HepG2 (cell line): ENCODE measurements around the gene SRPRA. TPM values are rescaled to one million over a fixed set of nuclear protein-coding genes. Genes with fewer than 3 reads are reported as not detected.

Experiments
- ATAC-seq: fragments of 200-7000 bp; cut with Tn5 transposase; 3 replicates; pipeline ENCODE4 v1.9.1; 2020; ENCODE audit warnings: mild to moderate bottlenecking, moderate library complexity
- BruUV-seq: library from RNA; stranded (reverse); fragments of 400-500 nt; replicated peaks from 2 replicates; lab custom pipeline; 2021; lab: Mats Ljungman, UMichigan
- CTCF ChIA-PET: fragments of 300-600 bp; formaldehyde crosslinking; extraction: SDS; loops from one replicate; lab custom pipeline; 2021; ENCODE audit warnings: low total read pairs, inconsistent platforms, low intra/inter-chr PET ratio; lab: Yijun Ruan, JAX
- POLR2A ChIA-PET: fragments of 350-600 bp; sonication (Branson Sonifier 250); formaldehyde crosslinking; loops from one replicate; lab custom pipeline; 2020; ENCODE audit warnings: antibody characterized with exemption, inconsistent platforms; lab: Yijun Ruan, JAX
- DNase-seq: peaks from one replicate; pipeline ENCODE4 v3.0.0-alpha.2; 2015; ENCODE audit warnings: low spot score
- FAIRE-seq: peaks from 3 replicates; lab custom pipeline; 2011; peaks lifted over from hg19 to GRCh38; lab: Jason Lieb, UNC
- H2AFZ ChIP-seq: one replicate; pipeline ENCODE4 v1.6.1; 2011; ENCODE audit warnings: low read length, inconsistent platforms
- H3K27ac ChIP-seq: fragments of 300-600 bp; 3 replicates; pipeline ENCODE4 v1.8.0; 2011; ENCODE audit warnings: mixed run types, mild to moderate bottlenecking, mixed read lengths, low read length, inconsistent platforms; ENCODE audit not compliant: insufficient read depth; ENCODE audit errors: extremely low read length
- H3K27me3 ChIP-seq, 2 experiments: fragments of 200-600 bp in 1 of 2; 2 replicates in 1 of 2; 3 replicates in 1 of 2; pipeline versions ENCODE4 v1.6.0 to v1.8.0; 2011; ENCODE audit warnings: low read length in 2 of 2, mild to moderate bottlenecking in 2 of 2, moderate library complexity in 2 of 2, inconsistent platforms in 1 of 2; ENCODE audit not compliant: insufficient read depth in 2 of 2, control insufficient read depth in 1 of 2
- H3K36me3 ChIP-seq, 2 experiments: fragments of 200-600 bp in 1 of 2; replicated peaks in 1 of 2; 2 replicates in 1 of 2; 3 replicates in 1 of 2; pipeline versions ENCODE4 v1.5.1 to v1.8.0; 2011; ENCODE audit warnings: low read length in 2 of 2, inconsistent platforms in 1 of 2; ENCODE audit not compliant: insufficient read depth in 2 of 2, control insufficient read depth in 1 of 2
- H3K4me1 ChIP-seq: 2 replicates; pipeline ENCODE4 v1.5.1; 2012; ENCODE audit warnings: low read length, inconsistent platforms; ENCODE audit not compliant: insufficient read depth
- H3K4me2 ChIP-seq: 2 replicates; pipeline ENCODE4 v1.6.0; 2011; ENCODE audit warnings: low read depth, low read length, inconsistent platforms
- H3K4me3 ChIP-seq, 3 experiments: fragments of 200-600 bp in 1 of 3; sonication (generic), shearing (Covaris generic) in 1 of 3; replicated peaks in 1 of 3; 2 replicates each; pipeline ENCODE4 v1.5.1; 2011 to 2016; ENCODE audit warnings: low read length in 3 of 3, inconsistent platforms in 2 of 3, low read depth in 2 of 3, mild to moderate bottlenecking in 2 of 3, control low read depth in 1 of 3, mixed read lengths in 1 of 3; ENCODE audit not compliant: insufficient read depth in 1 of 3
- H3K79me2 ChIP-seq: one replicate; pipeline ENCODE4 v1.6.1; 2011; ENCODE audit warnings: low read length, inconsistent platforms; ENCODE audit not compliant: insufficient read depth
- H3K9ac ChIP-seq: 2 replicates; pipeline ENCODE4 v1.6.0; 2011; ENCODE audit warnings: mild to moderate bottlenecking, low read depth, low read length, inconsistent platforms; ENCODE audit not compliant: insufficient read depth
- H3K9me3 ChIP-seq: 2 replicates; pipeline ENCODE4 v1.5.1; 2012; ENCODE audit warnings: mild to moderate bottlenecking, low read length
- H4K20me1 ChIP-seq: 2 replicates; pipeline ENCODE4 v1.6.0; 2011; ENCODE audit warnings: inconsistent platforms, mild to moderate bottlenecking, low read length, moderate library complexity; ENCODE audit not compliant: insufficient read depth
- GATA4 ChIP-seq: sonication (generic); IDR thresholded peaks from 2 replicates; pipeline ENCODE4 v1.6.1; 2016; ENCODE audit warnings: antibody characterized with exemption, low read depth, borderline replicate concordance
- RBM39 ChIP-seq: fragments of 200-400 bp; formaldehyde crosslinking; IDR thresholded peaks from one replicate; pipeline ENCODE4 v1.6.1; 2018; ENCODE audit warnings: antibody characterized with exemption, mild to moderate bottlenecking, low read depth, low read length; ENCODE audit not compliant: poor library complexity, severe bottlenecking
- SIN3A ChIP-seq: IDR thresholded peaks from 2 replicates; pipeline ENCODE4 v1.6.1; 2011; ENCODE audit warnings: low read depth, mild to moderate bottlenecking, control low read depth, low read length, borderline replicate concordance
- SP1 ChIP-seq, 2 experiments: fragments of 450-650 bp in 1 of 2; sonication (generic) in 1 of 2; formaldehyde crosslinking in 1 of 2; IDR thresholded peaks; 2 replicates each; pipeline versions ENCODE4 v1.4.0 to v1.6.1; 2016 to 2020; ENCODE audit warnings: missing genetic modification reagents in 1 of 2
- YEATS2 ChIP-seq: sonication (generic); formaldehyde crosslinking; IDR thresholded peaks from 2 replicates; pipeline ENCODE4 v1.4.0; 2020; ENCODE audit warnings: missing genetic modification reagents, borderline replicate concordance
- ZFX ChIP-seq: sonication (generic); formaldehyde crosslinking; IDR thresholded peaks from 2 replicates; pipeline ENCODE4 v1.4.0; 2020; ENCODE audit warnings: mild to moderate bottlenecking, low read depth, missing genetic modification reagents, moderate library complexity
- ZNF496 ChIP-seq: sonication (generic); formaldehyde crosslinking; IDR thresholded peaks from 2 replicates; pipeline ENCODE4 v1.8.1; 2023; ENCODE audit warnings: mild to moderate bottlenecking, moderate library complexity, missing genetic modification reagents; ENCODE audit not compliant: insufficient replicate concordance
- ZNF558 ChIP-seq: sonication (generic); formaldehyde crosslinking; IDR thresholded peaks from 2 replicates; pipeline ENCODE4 v1.9.0; 2022; ENCODE audit warnings: mild to moderate bottlenecking, missing genetic modification reagents, borderline replicate concordance
- ZNF567 ChIP-seq: sonication (generic); formaldehyde crosslinking; IDR thresholded peaks from 2 replicates; pipeline ENCODE4 v1.8.1; 2023; ENCODE audit warnings: mild to moderate bottlenecking, missing genetic modification reagents, borderline replicate concordance
- WGBS: methylation state at CpG from one replicate; pipeline ENCODE4 v1.1.6; 2017; ENCODE audit warnings: low lambda C conversion rate; 5-methylcytosine and 5-hydroxymethylcytosine counted together
- in situ Hi-C: cut with HindIII; loops from 2 replicates; pipeline ENCODE4 v1.10.0; 2017; ENCODE audit warnings: low pct_unique_long_range_greater_than_20kb; ENCODE audit not compliant: extremely low pct_ligation_motif_present
- intact Hi-C: fragments of 100-400 bp; cut with micrococcal nuclease; formaldehyde crosslinking; loops from one replicate; pipeline ENCODE4 v1.10.0; 2022; ENCODE audit not compliant: unreplicated experiment
- polyA plus RNA-seq, 8 experiments: library from polyadenylated mRNA; depleted of rRNA in 3 of 8; stranded (reverse) in 7 of 8; unstranded in 1 of 8; fragments of >200 nt; fragmentation: Illumina TruSeq in 4 of 8; extraction: Trizol in 4 of 8; gene quantifications; 2 replicates each; pipeline versions ENCODE4 v1.2.1 to v1.2.3, GENCODE V29; 2011 to 2016; ENCODE audit warnings: low read depth in 4 of 8, missing spikeins in 1 of 8, mixed read lengths in 1 of 8; ENCODE audit not compliant: insufficient read depth in 1 of 8
- total RNA-seq, 5 experiments: library from RNA; depleted of rRNA; stranded (reverse); fragments of >200 nt; fragmentation: Illumina TruSeq; extraction: Trizol; gene quantifications; 2 replicates each; pipeline ENCODE4 v1.2.3, GENCODE V29; 2016; ENCODE audit warnings: low read depth in 1 of 5
- TF ChIP-seq, protein P1 (sequence below): IDR thresholded peaks from 2 replicates; pipeline ENCODE4 v1.6.1; 2016
- TF ChIP-seq, protein P2 (sequence below): IDR thresholded peaks from 2 replicates; pipeline ENCODE4 v1.6.1; 2016

The SRPRA gene
- total and polyA plus RNA-seq, 2 of the 13 experiments (the other 11 are each of a cell fraction or from before 2014, with no cell fraction given), result 27.7 to 64.6 TPM

DNA sequence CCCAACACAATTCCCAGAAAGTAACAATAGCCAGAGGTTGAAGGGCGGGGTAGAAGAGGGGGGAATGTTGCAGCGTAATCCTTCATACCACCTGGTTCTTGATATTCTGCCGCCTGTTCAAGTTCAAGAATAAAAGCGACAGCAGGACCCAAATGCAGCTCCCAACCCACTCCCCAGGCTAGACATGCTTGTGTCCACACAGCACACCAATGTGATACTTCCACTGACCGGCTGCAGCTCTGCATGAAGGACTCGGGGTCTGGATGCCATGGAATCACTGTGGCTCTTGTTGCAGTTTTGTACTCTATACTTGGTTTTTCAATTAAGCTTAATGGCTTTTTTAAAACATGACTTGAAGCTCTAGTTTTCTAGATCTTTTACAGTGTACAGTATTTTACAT is 6.5 kb downstream of the SRPRA start (continued):
- TF ChIP-seq GATA4, result no peak

DNA sequence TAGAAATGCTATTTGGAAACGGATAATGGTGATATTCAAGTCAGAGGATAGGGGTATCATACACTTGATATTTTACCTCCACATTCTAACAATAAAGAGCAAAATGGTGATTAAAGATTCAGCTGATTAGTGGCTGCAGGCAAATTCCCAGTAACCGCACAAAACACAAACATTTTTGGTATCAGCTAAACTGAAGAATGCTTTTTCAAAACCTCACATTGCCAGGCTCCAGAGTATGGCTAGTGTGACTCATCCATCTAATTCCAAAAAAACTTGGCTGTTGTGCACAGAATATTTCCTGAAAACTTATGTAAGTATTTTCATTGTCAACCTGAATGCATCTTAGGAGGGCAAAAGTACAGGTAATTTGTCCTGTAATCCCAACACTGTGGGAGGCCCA is 10.9 kb downstream of the SRPRA start:
- ATAC-seq, result no peak

More for the DNA sequence above, 10.9 kb downstream of the SRPRA start:
- no peaks in the 10 kb centered on the region for H3K79me2 ChIP-seq
- peaks cover 6 to 44% of the 10 kb centered on the region in 2 experiments for H3K36me3 ChIP-seq
- no peak for TF ChIP-seq SIN3A
- no peak for TF ChIP-seq RBM39
- TF ChIP-seq ZNF558 (CRISPR knock-in tag), result no peak
- no peak for TF ChIP-seq YEATS2 (CRISPR knock-in tag)
- TF ChIP-seq ZNF567 (CRISPR knock-in tag), result no peak
- no peak for TF ChIP-seq SP1 (IDR thresholded peaks at IDR 0.05)
- TF ChIP-seq SP1 (CRISPR knock-in tag; IDR thresholded peaks at IDR 0.05), result no peak
- TF ChIP-seq, protein P1, sequence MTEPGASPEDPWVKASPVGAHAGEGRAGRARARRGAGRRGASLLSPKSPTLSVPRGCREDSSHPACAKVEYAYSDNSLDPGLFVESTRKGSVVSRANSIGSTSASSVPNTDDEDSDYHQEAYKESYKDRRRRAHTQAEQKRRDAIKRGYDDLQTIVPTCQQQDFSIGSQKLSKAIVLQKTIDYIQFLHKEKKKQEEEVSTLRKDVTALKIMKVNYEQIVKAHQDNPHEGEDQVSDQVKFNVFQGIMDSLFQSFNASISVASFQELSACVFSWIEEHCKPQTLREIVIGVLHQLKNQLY (CRISPR knock-in tag), result no peak
- no peak for TF ChIP-seq ZNF496 (CRISPR knock-in tag)
- TF ChIP-seq, protein P2, sequence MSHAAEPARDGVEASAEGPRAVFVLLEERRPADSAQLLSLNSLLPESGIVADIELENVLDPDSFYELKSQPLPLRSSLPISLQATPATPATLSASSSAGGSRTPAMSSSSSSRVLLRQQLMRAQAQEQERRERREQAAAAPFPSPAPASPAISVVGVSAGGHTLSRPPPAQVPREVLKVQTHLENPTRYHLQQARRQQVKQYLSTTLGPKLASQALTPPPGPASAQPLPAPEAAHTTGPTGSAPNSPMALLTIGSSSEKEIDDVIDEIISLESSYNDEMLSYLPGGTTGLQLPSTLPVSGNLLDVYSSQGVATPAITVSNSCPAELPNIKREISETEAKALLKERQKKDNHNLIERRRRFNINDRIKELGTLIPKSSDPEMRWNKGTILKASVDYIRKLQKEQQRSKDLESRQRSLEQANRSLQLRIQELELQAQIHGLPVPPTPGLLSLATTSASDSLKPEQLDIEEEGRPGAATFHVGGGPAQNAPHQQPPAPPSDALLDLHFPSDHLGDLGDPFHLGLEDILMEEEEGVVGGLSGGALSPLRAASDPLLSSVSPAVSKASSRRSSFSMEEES (CRISPR knock-in tag), result no peak
- no peak for TF ChIP-seq ZFX (CRISPR knock-in tag)
- H4K20me1 ChIP-seq, result no peaks in the 10 kb centered on the region
- 99% methylated on average over 2 of the region's 2 CpGs for WGBS
- H3K9ac ChIP-seq, result no peak overlapping the region
- H3K4me3 ChIP-seq, result no peak overlapping the region
- ChIA-PET CTCF (no interaction called here), POLR2A (no interaction called here)
- no peaks in the 10 kb centered on the region for H3K9me3 ChIP-seq
- BruUV-seq, result no TSS peak
- no peak for FAIRE-seq
- no peaks in the 10 kb centered on the region for H3K4me1 ChIP-seq
- H3K27ac ChIP-seq, result no peak overlapping the region
- intact Hi-C loops, result no loop called here
- no peak overlapping the region for H3K4me2 ChIP-seq
- in situ Hi-C loops, result no loop called here
- H3K27me3 ChIP-seq, result no peaks in the 10 kb centered on the region
- DNase-seq, result no peak
- no peak overlapping the region for H2AFZ ChIP-seq
